ENCODE data around the gene APCDD1L. TPM values are rescaled to one million over a fixed set of nuclear protein-coding genes. Genes with fewer than 3 reads are reported as not detected.

Gene APCDD1L
- total RNA-seq, 3 donors from 2014 or later: not detected

DNA sequence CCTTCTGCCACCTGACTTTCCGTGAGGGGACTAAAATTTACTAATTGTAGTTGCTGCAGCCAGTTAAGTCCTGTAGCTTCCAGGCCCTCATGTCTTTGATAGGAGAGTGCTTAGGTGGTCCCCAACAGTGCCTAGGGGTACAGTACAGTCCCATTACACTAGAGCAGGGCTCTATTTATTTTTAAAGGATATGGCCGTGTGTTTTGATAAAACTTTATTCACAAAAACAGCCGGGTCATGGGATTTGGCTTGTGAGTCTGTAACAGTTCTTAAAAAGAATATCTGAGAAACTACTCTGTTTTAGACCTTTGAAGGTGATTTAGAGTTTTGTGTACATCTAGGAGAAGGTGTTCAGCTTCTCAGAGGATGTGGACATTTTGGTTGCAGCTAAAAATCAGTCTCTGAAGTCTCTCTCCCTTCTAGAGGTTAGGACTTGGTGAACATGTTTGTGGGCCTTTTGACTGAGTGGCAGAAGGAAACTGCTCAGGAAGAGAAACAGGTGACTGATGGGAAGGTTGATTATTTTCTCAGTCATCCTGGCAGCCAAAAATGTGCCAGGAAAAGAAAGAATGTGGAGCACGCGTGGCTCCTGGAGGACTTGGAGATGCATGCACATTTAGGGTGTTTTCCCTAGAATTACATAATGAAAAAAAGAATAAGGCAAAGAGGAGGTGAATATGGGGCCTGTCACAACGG lies 68.8 kb downstream of the APCDD1L start:
- ATAC-seq (no peak), DNase-seq (no peak)
- H3K9me3 Mint-ChIP-seq: no peaks in the 10 kb centered on the region
- H3K4me3 Mint-ChIP-seq: no peak overlapping the region
- H3K27me3 Mint-ChIP-seq (ENCODE audit: low read depth): no peaks in the 10 kb centered on the region
- peaks cover 2% of the 10 kb centered on the region for H3K4me1 Mint-ChIP-seq (ENCODE audit: low read depth)
- H3K36me3 Mint-ChIP-seq (ENCODE audit: insufficient read depth): peaks cover 39% of the 10 kb centered on the region

DNA sequence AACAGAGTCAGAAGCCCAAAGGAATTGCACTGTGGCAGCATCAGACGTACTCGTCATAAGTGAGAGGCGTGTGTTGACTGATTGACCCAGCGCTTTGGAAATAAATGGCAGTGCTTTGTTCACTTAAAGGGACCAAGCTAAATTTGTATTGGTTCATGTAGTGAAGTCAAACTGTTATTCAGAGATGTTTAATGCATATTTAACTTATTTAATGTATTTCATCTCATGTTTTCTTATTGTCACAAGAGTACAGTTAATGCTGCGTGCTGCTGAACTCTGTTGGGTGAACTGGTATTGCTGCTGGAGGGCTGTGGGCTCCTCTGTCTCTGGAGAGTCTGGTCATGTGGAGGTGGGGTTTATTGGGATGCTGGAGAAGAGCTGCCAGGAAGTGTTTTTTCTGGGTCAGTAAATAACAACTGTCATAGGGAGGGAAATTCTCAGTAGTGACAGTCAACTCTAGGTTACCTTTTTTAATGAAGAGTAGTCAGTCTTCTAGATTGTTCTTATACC lies 70.4 kb downstream of the APCDD1L start:
- Mint-ChIP-seq H3K9me3 (no peaks in the 10 kb centered on the region), H3K4me3 (no peak overlapping the region), H3K36me3 (ENCODE audit: insufficient read depth) (peaks cover 36% of the 10 kb centered on the region), H3K4me1 (ENCODE audit: low read depth) (peaks cover 2% of the 10 kb centered on the region), H3K27me3 (ENCODE audit: low read depth) (no peaks in the 10 kb centered on the region)
- no peak for DNase-seq
- no peak for ATAC-seq

- peaks cover 16% of the 10 kb centered on the region for H3K4me1 Mint-ChIP-seq (ENCODE audit: low read depth)
- peaks cover 37% of the 10 kb centered on the region for H3K36me3 Mint-ChIP-seq (ENCODE audit: insufficient read depth)
- no peaks in the 10 kb centered on the region for H3K9me3 Mint-ChIP-seq
- no peak overlapping the region for H3K4me3 Mint-ChIP-seq
- H3K27me3 Mint-ChIP-seq (ENCODE audit: low read depth): no peaks in the 10 kb centered on the region
- no peak for DNase-seq
- no peak for ATAC-seq
Measured at GRCh38 chr20:58441723-58442122, 73.5 kb downstream of the APCDD1L start.

DNA sequence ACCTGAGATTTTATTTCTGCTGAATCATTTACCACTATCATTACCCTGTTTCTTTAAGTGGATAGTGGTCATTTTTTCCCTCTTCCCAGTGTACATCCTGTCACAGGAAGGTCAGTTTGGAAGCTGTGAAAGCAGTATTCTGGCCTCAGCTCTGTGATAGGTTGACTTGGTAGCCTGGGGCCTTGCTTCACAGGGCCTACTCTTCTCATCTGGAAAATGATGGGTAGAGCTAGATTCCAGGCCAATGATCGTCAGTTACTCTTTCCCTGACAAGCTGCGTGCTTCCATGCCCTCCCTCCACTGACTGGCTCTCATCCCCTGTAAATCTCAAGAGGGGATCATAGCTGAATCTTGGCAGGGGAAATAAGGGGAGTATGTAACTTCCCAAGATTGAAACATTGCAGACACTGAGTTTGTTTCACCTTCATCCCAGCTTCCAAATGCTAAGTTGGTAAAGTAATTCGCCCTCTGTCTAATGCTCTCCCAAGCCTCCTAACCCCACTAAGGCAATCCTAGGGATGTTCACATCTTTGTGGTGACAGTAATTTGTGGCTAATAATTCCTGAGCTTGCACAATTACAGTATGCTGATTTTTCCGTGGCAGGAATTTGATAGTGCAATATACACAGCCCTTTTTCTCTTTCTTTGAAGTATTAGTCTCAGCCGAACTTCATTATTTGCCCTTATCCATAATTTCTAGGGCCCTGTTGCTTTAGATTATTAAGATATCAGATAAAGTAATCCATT lies 75.0 kb downstream of the APCDD1L start:
- Mint-ChIP-seq H3K4me1 (ENCODE audit: low read depth) (peaks cover 16% of the 10 kb centered on the region), H3K27me3 (ENCODE audit: low read depth) (no peaks in the 10 kb centered on the region), H3K4me3 (no peak overlapping the region), H3K9me3 (no peaks in the 10 kb centered on the region), H3K36me3 (ENCODE audit: insufficient read depth) (peaks cover 36% of the 10 kb centered on the region)
- no peak for ATAC-seq
- DNase-seq: no peak

GRCh38 chr20:58438970-58439808 lies 76.0 kb downstream of the APCDD1L start:
- H3K9me3 Mint-ChIP-seq: no peaks in the 10 kb centered on the region
- ATAC-seq: no peak
- H3K27me3 Mint-ChIP-seq (ENCODE audit: low read depth): no peaks in the 10 kb centered on the region
- H3K4me1 Mint-ChIP-seq (ENCODE audit: low read depth): peaks cover 18% of the 10 kb centered on the region
- H3K36me3 Mint-ChIP-seq (ENCODE audit: insufficient read depth): peaks cover 35% of the 10 kb centered on the region
- H3K4me3 Mint-ChIP-seq: no peak overlapping the region
- DNase-seq: no peak

- Mint-ChIP-seq H3K36me3 (ENCODE audit: insufficient read depth) (peaks cover 26% of the 10 kb centered on the region), H3K27me3 (ENCODE audit: low read depth) (no peaks in the 10 kb centered on the region), H3K9me3 (no peaks in the 10 kb centered on the region), H3K4me1 (ENCODE audit: low read depth) (peaks cover 36% of the 10 kb centered on the region), H3K4me3 (no peak overlapping the region)
- DNase-seq (no peak), ATAC-seq (peak in 1 of 2 donors; percentile 30)
Measured at GRCh38 chr20:58436868-58437645, 78.1 kb downstream of the APCDD1L start.

- peaks cover 41% of the 10 kb centered on the region for H3K4me1 Mint-ChIP-seq (ENCODE audit: low read depth)
Measured at GRCh38 chr20:58435237-58435636, 80.0 kb downstream of the APCDD1L start.

GRCh38 chr20:58434326-58434725 lies 80.9 kb downstream of the APCDD1L start:
- Mint-ChIP-seq H3K9me3 (no peaks in the 10 kb centered on the region), H3K4me3 (no peak overlapping the region), H3K36me3 (ENCODE audit: insufficient read depth) (peaks cover 23% of the 10 kb centered on the region), H3K27me3 (ENCODE audit: low read depth) (no peaks in the 10 kb centered on the region), H3K4me1 (ENCODE audit: low read depth) (peaks cover 41% of the 10 kb centered on the region)
- ATAC-seq: no peak
- no peak for DNase-seq

More at GRCh38 chr20:58435237-58435636, 80.0 kb downstream of the APCDD1L start:
- no peaks in the 10 kb centered on the region for H3K27me3 Mint-ChIP-seq (ENCODE audit: low read depth)
- H3K9me3 Mint-ChIP-seq: no peaks in the 10 kb centered on the region
- no peak overlapping the region for H3K4me3 Mint-ChIP-seq
- peaks cover 27% of the 10 kb centered on the region for H3K36me3 Mint-ChIP-seq (ENCODE audit: insufficient read depth)
- ATAC-seq: no peak
- no peak for DNase-seq

DNA sequence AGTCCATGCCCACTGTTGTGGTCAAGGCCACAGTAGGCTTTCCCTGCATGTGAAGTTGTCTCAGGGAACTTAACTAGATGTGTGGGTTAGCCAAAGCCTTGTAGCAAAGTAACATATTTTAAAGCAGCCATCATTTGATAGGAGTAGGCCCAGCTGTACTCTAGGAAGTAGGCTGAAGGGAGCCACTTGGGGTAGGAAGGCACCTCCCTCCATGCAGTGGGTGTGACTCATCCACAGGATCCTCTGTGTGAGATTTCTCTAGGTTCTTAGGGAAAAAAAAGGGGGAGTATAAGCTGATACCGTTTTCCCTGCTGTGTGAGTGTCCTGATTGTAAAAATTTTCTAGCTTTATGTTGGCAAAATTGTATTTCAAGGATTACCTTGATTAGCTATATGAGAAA lies 81.4 kb downstream of the APCDD1L start:
- ATAC-seq: no peak
- Mint-ChIP-seq H3K36me3 (ENCODE audit: insufficient read depth) (peaks cover 23% of the 10 kb centered on the region), H3K4me3 (no peak overlapping the region), H3K27me3 (ENCODE audit: low read depth) (no peaks in the 10 kb centered on the region), H3K9me3 (no peaks in the 10 kb centered on the region), H3K4me1 (ENCODE audit: low read depth) (peaks cover 40% of the 10 kb centered on the region)
- DNase-seq: no peak

GRCh38 chr20:58433029-58433647 lies 82.1 kb downstream of the APCDD1L start:
- DNase-seq: no peak
- Mint-ChIP-seq H3K36me3 (ENCODE audit: insufficient read depth) (peaks cover 19% of the 10 kb centered on the region), H3K27me3 (ENCODE audit: low read depth) (no peaks in the 10 kb centered on the region), H3K4me1 (ENCODE audit: low read depth) (peaks cover 38% of the 10 kb centered on the region), H3K4me3 (no peak overlapping the region), H3K9me3 (no peaks in the 10 kb centered on the region)
- no peak for ATAC-seq

DNA sequence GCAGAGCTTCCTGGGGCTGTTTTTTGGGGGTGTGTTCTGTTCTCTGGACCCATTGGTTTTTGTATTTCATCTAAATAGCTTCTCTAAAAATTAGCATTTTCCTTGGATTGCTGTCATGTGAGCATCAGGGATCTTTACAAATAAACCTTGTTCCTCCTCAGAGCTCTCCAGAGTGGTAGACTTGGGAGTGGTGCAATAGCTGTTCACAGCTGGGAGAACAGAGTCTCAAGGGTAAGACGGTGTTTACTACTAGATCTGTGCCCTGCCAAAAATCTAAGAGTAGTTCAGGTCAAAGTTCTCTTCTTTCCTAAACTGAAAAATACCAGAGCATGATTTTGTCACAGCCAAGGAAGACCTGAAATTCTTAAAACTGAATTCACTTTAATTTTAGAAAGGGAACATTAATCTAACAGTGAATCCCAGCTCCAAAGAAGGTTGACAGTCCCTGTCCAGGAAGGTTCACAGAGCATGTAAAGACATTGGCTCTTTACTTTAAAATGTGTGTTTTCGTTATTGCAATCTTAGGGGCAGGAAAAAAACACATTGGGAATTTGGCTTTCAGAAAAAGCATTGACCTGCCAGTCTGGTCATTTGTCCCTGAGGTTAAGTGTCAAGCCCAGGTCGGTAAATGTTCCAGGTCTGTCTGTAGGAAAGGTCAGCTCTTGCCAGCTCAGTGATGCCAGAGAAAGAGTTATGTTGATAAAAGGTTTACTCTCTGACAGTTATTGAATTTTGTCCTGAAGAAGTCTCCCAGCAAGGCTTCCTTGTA lies 82.8 kb downstream of the APCDD1L start:
- H3K4me1 Mint-ChIP-seq (ENCODE audit: low read depth): peaks cover 33% of the 10 kb centered on the region
- H3K4me3 Mint-ChIP-seq: no peak overlapping the region
- DNase-seq (no peak), ATAC-seq (no peak)
- no peaks in the 10 kb centered on the region for H3K9me3 Mint-ChIP-seq
- no peaks in the 10 kb centered on the region for H3K27me3 Mint-ChIP-seq (ENCODE audit: low read depth)
- peaks cover 16% of the 10 kb centered on the region for H3K36me3 Mint-ChIP-seq (ENCODE audit: insufficient read depth)

GRCh38 chr20:58431134-58431533 lies 84.1 kb downstream of the APCDD1L start:
- DNase-seq (no peak), ATAC-seq (no peak)
- H3K4me3 Mint-ChIP-seq: no peak overlapping the region
- no peaks in the 10 kb centered on the region for H3K9me3 Mint-ChIP-seq
- H3K27me3 Mint-ChIP-seq (ENCODE audit: low read depth): no peaks in the 10 kb centered on the region
- peaks cover 31% of the 10 kb centered on the region for H3K4me1 Mint-ChIP-seq (ENCODE audit: low read depth)
- peaks cover 16% of the 10 kb centered on the region for H3K36me3 Mint-ChIP-seq (ENCODE audit: insufficient read depth)

GRCh38 chr20:58429303-58429702 lies 85.9 kb downstream of the APCDD1L start:
- Mint-ChIP-seq H3K27me3 (ENCODE audit: low read depth) (no peaks in the 10 kb centered on the region), H3K9me3 (no peaks in the 10 kb centered on the region), H3K4me1 (ENCODE audit: low read depth) (peaks cover 33% of the 10 kb centered on the region), H3K36me3 (ENCODE audit: insufficient read depth) (peaks cover 14% of the 10 kb centered on the region), H3K4me3 (no peak overlapping the region)
- no peak for DNase-seq
- no peak for ATAC-seq
